Kidney epithelial cell (primary cell): ENCODE results near the gene LONP2. TPM values are rescaled to one million over a fixed set of nuclear protein-coding genes. Genes with fewer than 3 reads are reported as not detected.
"Not testable (repeated sequence)": the region's sequence is repeated elsewhere in the genome, so short reads cannot be mapped to it uniquely, and the experiment has no call there.

Source experiments
- DNase-seq: peaks from one replicate; pipeline ENCODE4 v3.0.0-alpha.2; 2010; ENCODE audit warnings: low read depth
- H3K27me3 ChIP-seq: 2 replicates; pipeline ENCODE4 v1.6.0; 2011; ENCODE audit warnings: low read length; ENCODE audit not compliant: control insufficient read depth, insufficient read depth
- H3K36me3 ChIP-seq: 2 replicates; pipeline ENCODE4 v1.5.1; 2011; ENCODE audit warnings: low read length; ENCODE audit not compliant: control insufficient read depth, insufficient read depth
- H3K4me3 ChIP-seq: 2 replicates; pipeline ENCODE4 v1.5.1; 2011; ENCODE audit warnings: low read depth, mild to moderate bottlenecking, control low read depth, low read length
- total RNA-seq: library from RNA; depleted of rRNA; stranded (reverse); fragments of >200 nt; gene quantifications from 2 replicates; pipeline ENCODE4 v1.2.3, GENCODE V29; 2015
- TF ChIP-seq, protein P1 (sequence below): IDR thresholded peaks from 2 replicates; pipeline ENCODE4 v1.5.1; 2011; ENCODE audit warnings: mild to moderate bottlenecking, moderate library complexity, low read length, control low read depth, inconsistent platforms; ENCODE audit not compliant: insufficient read depth, poor library complexity, severe bottlenecking

LONP2 gene
- total RNA-seq, 1 donor from 2014 or later: 29.1 TPM

DNA sequence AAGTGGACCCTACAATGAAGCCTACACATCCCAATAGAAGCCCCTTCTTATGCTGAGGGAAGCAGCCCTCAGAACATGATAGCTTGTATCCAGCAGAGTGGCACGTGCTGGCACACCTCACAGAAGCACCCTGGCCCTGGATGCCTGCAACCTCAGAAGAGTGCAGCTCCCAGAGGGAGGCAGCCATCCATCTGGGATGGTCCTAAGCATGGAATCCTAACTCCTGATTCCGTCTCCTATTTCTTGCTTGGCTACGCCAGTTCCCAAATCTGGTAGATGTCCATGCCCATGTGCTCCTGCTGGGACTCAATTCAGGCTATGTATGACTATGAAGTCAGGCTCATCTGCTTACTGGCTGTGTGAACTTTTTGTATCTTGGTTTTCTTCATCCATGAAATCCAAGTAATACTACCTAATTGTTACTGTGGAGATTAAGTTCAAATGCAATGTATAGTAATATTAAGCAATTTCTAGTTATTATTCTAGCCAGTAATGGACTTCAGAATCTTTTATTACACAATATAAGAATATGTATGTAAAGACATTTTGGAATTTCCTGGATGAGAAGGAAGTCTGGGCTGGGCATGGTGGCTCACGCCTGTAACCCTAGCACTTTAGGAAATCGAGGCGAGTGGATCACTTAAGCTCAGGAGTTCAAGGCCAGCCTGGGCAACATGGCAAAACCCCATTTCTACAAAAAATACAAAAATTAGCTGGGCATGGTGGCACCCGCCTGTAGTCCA lies 108.7 kb downstream of the LONP2 start:
- TF ChIP-seq, protein P1, sequence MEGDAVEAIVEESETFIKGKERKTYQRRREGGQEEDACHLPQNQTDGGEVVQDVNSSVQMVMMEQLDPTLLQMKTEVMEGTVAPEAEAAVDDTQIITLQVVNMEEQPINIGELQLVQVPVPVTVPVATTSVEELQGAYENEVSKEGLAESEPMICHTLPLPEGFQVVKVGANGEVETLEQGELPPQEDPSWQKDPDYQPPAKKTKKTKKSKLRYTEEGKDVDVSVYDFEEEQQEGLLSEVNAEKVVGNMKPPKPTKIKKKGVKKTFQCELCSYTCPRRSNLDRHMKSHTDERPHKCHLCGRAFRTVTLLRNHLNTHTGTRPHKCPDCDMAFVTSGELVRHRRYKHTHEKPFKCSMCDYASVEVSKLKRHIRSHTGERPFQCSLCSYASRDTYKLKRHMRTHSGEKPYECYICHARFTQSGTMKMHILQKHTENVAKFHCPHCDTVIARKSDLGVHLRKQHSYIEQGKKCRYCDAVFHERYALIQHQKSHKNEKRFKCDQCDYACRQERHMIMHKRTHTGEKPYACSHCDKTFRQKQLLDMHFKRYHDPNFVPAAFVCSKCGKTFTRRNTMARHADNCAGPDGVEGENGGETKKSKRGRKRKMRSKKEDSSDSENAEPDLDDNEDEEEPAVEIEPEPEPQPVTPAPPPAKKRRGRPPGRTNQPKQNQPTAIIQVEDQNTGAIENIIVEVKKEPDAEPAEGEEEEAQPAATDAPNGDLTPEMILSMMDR: no peak
- Histone ChIP-seq H3K27me3 (no peaks in the 10 kb centered on the region), H3K4me3 (no peak overlapping the region), H3K36me3 (peaks cover 3% of the 10 kb centered on the region)
- DNase-seq: no peak

DNA sequence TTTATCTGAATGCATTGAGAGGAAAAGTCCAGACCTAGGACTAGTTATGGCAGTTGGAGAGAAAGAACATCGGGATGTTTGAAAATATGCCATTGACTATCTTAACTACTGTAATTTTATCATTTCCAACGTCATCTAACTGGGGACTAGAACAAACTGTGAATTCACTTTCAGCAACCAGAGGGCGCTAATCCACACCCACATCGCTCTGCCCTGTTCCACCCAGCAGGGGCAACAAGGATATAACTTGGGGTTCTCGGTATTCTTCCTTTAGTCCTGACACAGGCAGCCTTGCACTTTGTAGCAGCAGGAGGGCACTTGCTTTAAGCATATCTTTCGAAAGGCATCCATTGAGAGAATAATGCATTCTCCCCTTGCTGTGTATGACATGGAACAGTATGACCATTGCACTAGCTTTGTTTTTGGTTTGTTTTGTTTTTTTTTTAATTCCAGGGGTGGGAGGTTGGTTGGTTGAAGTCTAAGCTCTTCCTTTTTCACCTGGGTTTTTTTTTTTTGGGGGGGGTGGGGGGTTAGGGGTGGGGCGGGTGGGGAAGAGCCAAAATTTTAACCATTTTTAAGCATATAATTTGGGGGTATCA lies 109.6 kb downstream of the LONP2 start:
- peak; percentile 18 for DNase-seq
- Histone ChIP-seq H3K27me3 (no peaks in the 10 kb centered on the region), H3K4me3 (no peak overlapping the region), H3K36me3 (peaks cover 3% of the 10 kb centered on the region)
- TF ChIP-seq, protein P1: peak; percentile 80

DNA sequence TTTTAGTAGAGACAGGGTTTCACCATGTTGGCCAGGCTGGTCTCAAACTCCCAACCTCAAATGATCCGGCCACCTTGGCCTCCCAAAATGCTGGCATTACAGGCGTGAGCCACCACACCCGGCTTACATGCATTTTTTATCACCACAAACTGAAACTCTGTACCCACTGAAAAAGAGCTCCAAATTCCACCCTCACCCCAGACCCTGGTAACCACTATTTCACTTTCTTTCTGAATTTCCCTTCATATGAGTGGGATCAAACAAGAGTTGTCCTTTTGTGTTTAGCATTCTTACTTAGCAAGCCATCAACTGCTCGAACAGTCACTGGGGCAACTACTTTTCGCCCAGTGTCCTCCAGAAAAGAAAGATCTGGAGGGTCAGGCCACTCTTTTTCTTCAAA lies 110.3 kb downstream of the LONP2 start:
- H3K4me3 ChIP-seq, H3K36me3 ChIP-seq, H3K27me3 ChIP-seq, DNase-seq: not testable (repeated sequence)

DNA sequence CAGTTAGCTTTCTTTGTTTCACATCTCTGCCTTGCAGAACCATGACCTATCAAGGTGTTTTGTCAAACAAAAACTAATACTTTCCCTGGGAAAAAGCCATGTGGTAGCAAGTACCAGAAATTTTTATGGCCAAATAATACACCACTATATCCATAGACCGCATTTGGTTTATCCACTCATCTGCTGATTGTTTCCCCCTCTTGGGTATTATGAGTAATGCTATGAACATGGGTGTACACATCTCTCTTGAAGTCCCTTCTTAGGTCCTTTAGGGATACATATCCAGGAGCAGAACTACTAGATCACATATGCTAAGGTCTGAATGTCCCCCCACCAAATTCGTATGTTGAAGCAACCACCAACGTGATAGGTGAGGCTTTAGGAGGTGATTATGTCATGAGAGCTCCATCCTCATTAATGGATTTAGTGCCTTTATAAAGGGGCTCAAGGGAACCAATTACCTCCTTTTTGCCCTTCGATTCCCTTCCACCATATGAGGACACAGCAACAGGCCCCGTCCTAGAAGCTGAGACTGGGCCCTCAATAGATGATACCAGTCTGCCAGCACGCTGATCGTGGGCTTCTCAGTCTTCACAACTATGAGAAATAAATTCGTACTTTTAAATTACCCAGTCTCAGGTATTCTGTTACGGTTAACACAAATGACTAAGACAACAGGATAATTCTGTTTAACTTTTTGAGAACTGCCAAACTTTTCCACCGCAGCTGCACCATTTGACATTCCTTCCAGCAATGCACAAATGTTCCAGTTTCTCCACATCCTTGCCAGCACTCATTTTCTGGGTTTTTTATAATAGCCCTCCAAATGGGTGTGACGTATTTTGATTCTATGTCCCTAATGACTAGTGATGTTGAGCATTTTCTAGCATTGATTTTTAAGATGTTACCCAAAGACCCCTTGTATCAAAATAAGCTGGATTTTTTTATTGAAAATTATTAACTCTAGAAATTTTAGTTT lies 111.1 kb downstream of the LONP2 start:
- H3K36me3 ChIP-seq: peaks cover 3% of the 10 kb centered on the region
- DNase-seq: no peak
- no peaks in the 10 kb centered on the region for H3K27me3 ChIP-seq
- TF ChIP-seq, protein P1: no peak
- H3K4me3 ChIP-seq: no peak overlapping the region

DNA sequence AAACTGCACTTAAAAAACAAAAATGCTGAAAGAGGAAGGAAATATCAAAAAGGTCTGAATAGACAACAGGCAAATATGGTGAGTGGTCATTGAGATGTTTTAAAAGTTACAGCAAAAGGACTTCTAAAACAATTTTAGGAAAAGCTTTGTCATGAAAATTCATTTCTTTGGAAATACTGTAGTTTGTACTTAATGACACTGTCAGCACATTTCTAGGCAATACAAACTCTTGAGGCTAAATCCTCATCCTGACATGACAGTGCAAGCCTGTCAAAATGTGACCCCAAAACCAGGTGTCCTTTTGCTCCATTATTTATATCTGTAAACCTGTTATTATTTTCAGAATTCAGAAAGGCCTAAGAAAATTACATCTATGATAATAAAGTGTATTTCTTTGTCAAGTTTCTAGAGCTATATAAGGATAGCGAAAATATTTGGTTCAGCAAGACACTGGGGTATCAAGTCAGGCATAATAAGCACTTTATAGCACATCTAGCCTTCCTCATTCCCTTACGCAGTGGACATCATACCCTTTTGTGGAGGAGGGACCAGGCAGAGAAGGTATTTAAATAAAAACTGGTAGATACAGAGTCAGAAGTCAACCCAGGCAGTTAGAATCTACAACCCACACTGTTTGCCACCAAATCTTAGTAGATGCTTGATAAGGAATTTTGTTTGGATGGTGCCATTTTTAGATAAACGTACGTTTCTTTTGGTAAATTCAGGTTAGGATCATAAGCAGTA lies 112.7 kb downstream of the LONP2 start:
- TF ChIP-seq, protein P1: no peak
- DNase-seq: no peak
- Histone ChIP-seq H3K4me3 (no peak overlapping the region), H3K27me3 (no peaks in the 10 kb centered on the region), H3K36me3 (no peaks in the 10 kb centered on the region)

DNA sequence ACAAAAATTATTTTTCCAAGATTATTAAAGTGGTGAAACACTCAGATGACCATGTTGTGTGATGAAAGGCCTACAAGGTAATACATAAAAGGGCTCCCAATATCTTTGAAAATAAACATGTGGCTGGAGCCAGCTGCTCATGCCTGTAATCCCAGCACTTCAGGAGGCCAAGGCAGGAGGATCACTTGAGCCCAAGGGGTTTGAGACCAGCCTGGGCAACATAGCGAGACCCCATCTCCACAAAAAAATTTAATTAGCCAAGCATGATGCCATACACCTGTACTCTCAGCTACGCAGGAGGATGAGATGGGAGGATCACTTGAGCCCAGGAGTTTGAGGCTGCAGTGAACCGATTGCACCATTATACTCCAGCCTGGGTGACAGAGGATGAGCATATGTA lies 114.3 kb downstream of the LONP2 start:
- Histone ChIP-seq H3K27me3 (no peaks in the 10 kb centered on the region), H3K4me3 (no peak overlapping the region), H3K36me3 (no peaks in the 10 kb centered on the region)
- no peak for DNase-seq
- TF ChIP-seq, protein P1: no peak
